ENCODE results near the gene FAM81A.

DNA sequence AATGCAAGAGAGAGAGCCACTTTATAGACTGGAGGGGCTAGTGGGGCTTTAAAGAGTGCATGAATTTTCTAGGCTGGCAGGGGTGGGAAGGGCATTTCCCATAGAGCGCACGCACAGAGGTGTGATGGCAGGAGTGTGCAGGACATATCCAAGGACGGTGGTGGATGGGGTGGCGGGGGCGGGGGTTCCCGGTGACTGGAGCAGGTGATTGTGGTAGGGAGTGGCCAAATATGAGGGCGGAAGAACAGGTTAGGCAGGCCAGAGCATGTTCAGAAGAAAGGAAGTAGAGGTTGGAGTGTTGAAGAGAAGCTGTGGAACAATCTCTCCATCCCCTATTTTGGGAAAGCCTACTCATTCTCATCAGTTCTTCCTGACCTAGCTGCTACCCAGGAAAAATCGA is 18.1 kb downstream of the FAM81A start:
- TF ChIP-seq, protein P1, sequence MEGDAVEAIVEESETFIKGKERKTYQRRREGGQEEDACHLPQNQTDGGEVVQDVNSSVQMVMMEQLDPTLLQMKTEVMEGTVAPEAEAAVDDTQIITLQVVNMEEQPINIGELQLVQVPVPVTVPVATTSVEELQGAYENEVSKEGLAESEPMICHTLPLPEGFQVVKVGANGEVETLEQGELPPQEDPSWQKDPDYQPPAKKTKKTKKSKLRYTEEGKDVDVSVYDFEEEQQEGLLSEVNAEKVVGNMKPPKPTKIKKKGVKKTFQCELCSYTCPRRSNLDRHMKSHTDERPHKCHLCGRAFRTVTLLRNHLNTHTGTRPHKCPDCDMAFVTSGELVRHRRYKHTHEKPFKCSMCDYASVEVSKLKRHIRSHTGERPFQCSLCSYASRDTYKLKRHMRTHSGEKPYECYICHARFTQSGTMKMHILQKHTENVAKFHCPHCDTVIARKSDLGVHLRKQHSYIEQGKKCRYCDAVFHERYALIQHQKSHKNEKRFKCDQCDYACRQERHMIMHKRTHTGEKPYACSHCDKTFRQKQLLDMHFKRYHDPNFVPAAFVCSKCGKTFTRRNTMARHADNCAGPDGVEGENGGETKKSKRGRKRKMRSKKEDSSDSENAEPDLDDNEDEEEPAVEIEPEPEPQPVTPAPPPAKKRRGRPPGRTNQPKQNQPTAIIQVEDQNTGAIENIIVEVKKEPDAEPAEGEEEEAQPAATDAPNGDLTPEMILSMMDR (IDR thresholded peaks at IDR 0.05): no peak
- no peak for TF ChIP-seq POLR2A (IDR thresholded peaks at IDR 0.05)
